ENCODE measurements around the gene ESRP2. TPM values are rescaled to one million over a fixed set of nuclear protein-coding genes. Genes with fewer than 3 reads are reported as not detected.

The ESRP2 gene
- total RNA-seq, 4 donors from 2014 or later = 0.11 to 0.51 (median 0.13) TPM; not detected in 1

GRCh38 chr16:68190736-68191510, 45.0 kb downstream of the ESRP2 start:
- Histone ChIP-seq H3K27ac (peak overlapping the region in 3 of 4 donors; percentile 4 to 47 (median 9)), H3K4me3 (no peak overlapping the region), H3K4me1 (peaks cover 0 to 4% of the 10 kb centered on the region in 2 donors), H3K27me3 (no peaks in the 10 kb centered on the region), H3K36me3 (peaks cover 3 to 45% of the 10 kb centered on the region in 2 donors), H3K9me3 (no peaks in the 10 kb centered on the region)
- TF ChIP-seq POLR2A (IDR thresholded peaks at IDR 0.05) (no peak), CTCF (IDR thresholded peaks at IDR 0.05 in 4 of 5, conservative IDR thresholded peaks at IDR 0.05 in 1 of 5) (no peak)
- ATAC-seq (no peak), DNase-seq (no peak)
- intact Hi-C loops (cut with DNase I; ENCODE audit: low total_unique reads) (no loop called here), in situ Hi-C loops (cut with MboI; ENCODE audit: low sequenced_read_pairs in 4 of 4) (no loop called here)

- DNase-seq (no peak), ATAC-seq (peak in 1 of 2 donors; percentile 57)
- no peaks in the 10 kb centered on the region for H3K27me3 ChIP-seq
- no peak overlapping the region for H3K4me3 ChIP-seq
- in situ Hi-C loops (cut with MboI; ENCODE audit: low sequenced_read_pairs in 4 of 4) (no loop called here), intact Hi-C loops (cut with DNase I; ENCODE audit: low total_unique reads) (no loop called here)
- H3K9me3 ChIP-seq = no peaks in the 10 kb centered on the region
- peak overlapping the region; percentile 4 to 47 (median 25) for H3K27ac ChIP-seq
- H3K4me1 ChIP-seq = peaks cover 0 to 6% of the 10 kb centered on the region in 2 donors
- H3K36me3 ChIP-seq = peaks cover 3 to 45% of the 10 kb centered on the region in 2 donors
- TF ChIP-seq CTCF (IDR thresholded peaks at IDR 0.05 in 4 of 5, conservative IDR thresholded peaks at IDR 0.05 in 1 of 5) = no peak
- no peak for TF ChIP-seq POLR2A (IDR thresholded peaks at IDR 0.05)
Observed at GRCh38 chr16:68190081-68190480, 45.8 kb downstream of the ESRP2 start.

- no peak overlapping the region for H3K4me3 ChIP-seq
- DNase-seq (no peak), ATAC-seq (no peak)
- TF ChIP-seq POLR2A (IDR thresholded peaks at IDR 0.05) = no peak
- TF ChIP-seq CTCF (IDR thresholded peaks at IDR 0.05 in 4 of 5, conservative IDR thresholded peaks at IDR 0.05 in 1 of 5) = no peak
- no peaks in the 10 kb centered on the region for H3K27me3 ChIP-seq
- no peak overlapping the region for H3K27ac ChIP-seq
- peaks cover 3 to 46% of the 10 kb centered on the region in 2 donors for H3K36me3 ChIP-seq
- H3K4me1 ChIP-seq = peaks cover 5 to 15% of the 10 kb centered on the region in 2 donors
- no peaks in the 10 kb centered on the region for H3K9me3 ChIP-seq
- in situ Hi-C loops (cut with MboI; ENCODE audit: low sequenced_read_pairs in 4 of 4) = no loop called here
- intact Hi-C loops (cut with DNase I; ENCODE audit: low total_unique reads) = no loop called here
Observed at GRCh38 chr16:68188170-68188569, 47.8 kb downstream of the ESRP2 start.

- in situ Hi-C loops (cut with MboI; ENCODE audit: low sequenced_read_pairs in 4 of 4) = no loop called here
- TF ChIP-seq POLR2A (IDR thresholded peaks at IDR 0.05) = no peak
- no peak for ATAC-seq
Observed at GRCh38 chr16:68187505-68187904, 48.4 kb downstream of the ESRP2 start.

GRCh38 chr16:68186877-68187276, 49.0 kb downstream of the ESRP2 start:
- TF ChIP-seq CTCF (IDR thresholded peaks at IDR 0.05 in 4 of 5, conservative IDR thresholded peaks at IDR 0.05 in 1 of 5) = no peak
- no peak for TF ChIP-seq POLR2A (IDR thresholded peaks at IDR 0.05)
- DNase-seq (no peak), ATAC-seq (no peak)
- H3K9me3 ChIP-seq = no peaks in the 10 kb centered on the region
- H3K36me3 ChIP-seq = peaks cover 3 to 44% of the 10 kb centered on the region in 2 donors
- no peak overlapping the region for H3K4me3 ChIP-seq
- no peaks in the 10 kb centered on the region for H3K27me3 ChIP-seq
- in situ Hi-C loops (cut with MboI; ENCODE audit: low sequenced_read_pairs in 4 of 4) (no loop called here), intact Hi-C loops (cut with DNase I; ENCODE audit: low total_unique reads) (no loop called here)
- H3K4me1 ChIP-seq = peaks cover 15 to 23% of the 10 kb centered on the region in 2 donors
- peak overlapping the region; percentile 18 to 58 (median 40) for H3K27ac ChIP-seq

More at GRCh38 chr16:68187505-68187904, 48.4 kb downstream of the ESRP2 start:
- no peak for DNase-seq
- Histone ChIP-seq H3K4me3 (no peak overlapping the region), H3K4me1 (peaks cover 10 to 22% of the 10 kb centered on the region in 2 donors), H3K9me3 (no peaks in the 10 kb centered on the region), H3K36me3 (peaks cover 3 to 45% of the 10 kb centered on the region in 2 donors), H3K27me3 (no peaks in the 10 kb centered on the region), H3K27ac (peak overlapping the region in 2 of 4 donors; percentile 18 to 52)
- intact Hi-C loops (cut with DNase I; ENCODE audit: low total_unique reads) = no loop called here
